ENCODE results near the gene MARVELD1.

Gene MARVELD1

GRCh38 chr10:97713339-97713825, at the start of gene MARVELD1:
Gene MARVELD1, plus strand, starts transcription at chr10:97713730. Its CDS starts 147 bp downstream, at chr10:97713877.
- Histone ChIP-seq H3K4me3 (ENCODE audit: low read length) (peak within 1 kb of the TSS; percentile 61), H3K36me3 (ENCODE audit: control insufficient read depth, low read depth, low read length) (peaks cover 13% of the 10 kb centered on the region), H3K27me3 (ENCODE audit: control insufficient read depth, insufficient read depth, low read length) (no peaks in the 10 kb centered on the region), H3K27ac (ENCODE audit: low read length) (no peak within 1 kb of the TSS), H3K9me3 (ENCODE audit: control insufficient read depth, low read depth, low read length) (no peaks in the 10 kb centered on the region), H3K9ac (ENCODE audit: low read length) (peak within 1 kb of the TSS; percentile 63), H3K4me1 (ENCODE audit: control insufficient read depth, low read depth, low read length) (peaks cover 17% of the 10 kb centered on the region)

- H3K9ac ChIP-seq (ENCODE audit: low read length): no peak overlapping the region
- no peaks in the 10 kb centered on the region for H3K4me1 ChIP-seq (ENCODE audit: control insufficient read depth, low read depth, low read length)
- no peaks in the 10 kb centered on the region for H3K27me3 ChIP-seq (ENCODE audit: control insufficient read depth, insufficient read depth, low read length)
- H3K27ac ChIP-seq (ENCODE audit: low read length): no peak overlapping the region
- H3K4me3 ChIP-seq (ENCODE audit: low read length): no peak overlapping the region
- H3K36me3 ChIP-seq (ENCODE audit: control insufficient read depth, low read depth, low read length): peaks cover 49% of the 10 kb centered on the region
- no peaks in the 10 kb centered on the region for H3K9me3 ChIP-seq (ENCODE audit: control insufficient read depth, low read depth, low read length)
Measured at GRCh38 chr10:97664282-97664850, 49.2 kb upstream of the MARVELD1 start.

- peaks cover 49% of the 10 kb centered on the region for H3K36me3 ChIP-seq (ENCODE audit: control insufficient read depth, low read depth, low read length)
- H3K4me3 ChIP-seq (ENCODE audit: low read length): no peak overlapping the region
- H3K27ac ChIP-seq (ENCODE audit: low read length): no peak overlapping the region
- no peaks in the 10 kb centered on the region for H3K4me1 ChIP-seq (ENCODE audit: control insufficient read depth, low read depth, low read length)
- H3K9ac ChIP-seq (ENCODE audit: low read length): no peak overlapping the region
- no peaks in the 10 kb centered on the region for H3K27me3 ChIP-seq (ENCODE audit: control insufficient read depth, insufficient read depth, low read length)
- H3K9me3 ChIP-seq (ENCODE audit: control insufficient read depth, low read depth, low read length): no peaks in the 10 kb centered on the region
Measured at GRCh38 chr10:97666992-97667391, 46.5 kb upstream of the MARVELD1 start.

- Histone ChIP-seq H3K27me3 (ENCODE audit: control insufficient read depth, insufficient read depth, low read length) (no peaks in the 10 kb centered on the region), H3K4me1 (ENCODE audit: control insufficient read depth, low read depth, low read length) (no peaks in the 10 kb centered on the region), H3K36me3 (ENCODE audit: control insufficient read depth, low read depth, low read length) (peaks cover 48% of the 10 kb centered on the region), H3K4me3 (ENCODE audit: low read length) (no peak overlapping the region), H3K9me3 (ENCODE audit: control insufficient read depth, low read depth, low read length) (no peaks in the 10 kb centered on the region), H3K27ac (ENCODE audit: low read length) (no peak overlapping the region), H3K9ac (ENCODE audit: low read length) (no peak overlapping the region)
Measured at GRCh38 chr10:97667463-97667862, 46.1 kb upstream of the MARVELD1 start.

- Histone ChIP-seq H3K9ac (ENCODE audit: low read length) (no peak overlapping the region), H3K27me3 (ENCODE audit: control insufficient read depth, insufficient read depth, low read length) (no peaks in the 10 kb centered on the region), H3K4me3 (ENCODE audit: low read length) (no peak overlapping the region), H3K4me1 (ENCODE audit: control insufficient read depth, low read depth, low read length) (no peaks in the 10 kb centered on the region), H3K36me3 (ENCODE audit: control insufficient read depth, low read depth, low read length) (peaks cover 45% of the 10 kb centered on the region), H3K27ac (ENCODE audit: low read length) (no peak overlapping the region), H3K9me3 (ENCODE audit: control insufficient read depth, low read depth, low read length) (no peaks in the 10 kb centered on the region)
Measured at GRCh38 chr10:97669571-97669970, 44.0 kb upstream of the MARVELD1 start.

- peaks cover 36% of the 10 kb centered on the region for H3K36me3 ChIP-seq (ENCODE audit: control insufficient read depth, low read depth, low read length)
Measured at GRCh38 chr10:97673736-97674525, 39.6 kb upstream of the MARVELD1 start.

GRCh38 chr10:97675222-97675621, 38.3 kb upstream of the MARVELD1 start:
- Histone ChIP-seq H3K9ac (ENCODE audit: low read length) (no peak overlapping the region), H3K27me3 (ENCODE audit: control insufficient read depth, insufficient read depth, low read length) (no peaks in the 10 kb centered on the region), H3K27ac (ENCODE audit: low read length) (no peak overlapping the region), H3K9me3 (ENCODE audit: control insufficient read depth, low read depth, low read length) (no peaks in the 10 kb centered on the region), H3K4me1 (ENCODE audit: control insufficient read depth, low read depth, low read length) (no peaks in the 10 kb centered on the region), H3K36me3 (ENCODE audit: control insufficient read depth, low read depth, low read length) (peaks cover 30% of the 10 kb centered on the region), H3K4me3 (ENCODE audit: low read length) (no peak overlapping the region)

More at GRCh38 chr10:97673736-97674525, 39.6 kb upstream of the MARVELD1 start:
- Histone ChIP-seq H3K9me3 (ENCODE audit: control insufficient read depth, low read depth, low read length) (no peaks in the 10 kb centered on the region), H3K27me3 (ENCODE audit: control insufficient read depth, insufficient read depth, low read length) (no peaks in the 10 kb centered on the region), H3K9ac (ENCODE audit: low read length) (no peak overlapping the region), H3K4me1 (ENCODE audit: control insufficient read depth, low read depth, low read length) (no peaks in the 10 kb centered on the region), H3K4me3 (ENCODE audit: low read length) (no peak overlapping the region), H3K27ac (ENCODE audit: low read length) (no peak overlapping the region)

- Histone ChIP-seq H3K27me3 (ENCODE audit: control insufficient read depth, insufficient read depth, low read length) (no peaks in the 10 kb centered on the region), H3K9ac (ENCODE audit: low read length) (no peak overlapping the region), H3K36me3 (ENCODE audit: control insufficient read depth, low read depth, low read length) (peaks cover 30% of the 10 kb centered on the region), H3K27ac (ENCODE audit: low read length) (no peak overlapping the region), H3K4me3 (ENCODE audit: low read length) (no peak overlapping the region), H3K9me3 (ENCODE audit: control insufficient read depth, low read depth, low read length) (no peaks in the 10 kb centered on the region), H3K4me1 (ENCODE audit: control insufficient read depth, low read depth, low read length) (no peaks in the 10 kb centered on the region)
Measured at GRCh38 chr10:97676770-97677581, 36.6 kb upstream of the MARVELD1 start.

GRCh38 chr10:97679594-97679993, 33.9 kb upstream of the MARVELD1 start:
- H3K4me1 ChIP-seq (ENCODE audit: control insufficient read depth, low read depth, low read length): no peaks in the 10 kb centered on the region
- peaks cover 16% of the 10 kb centered on the region for H3K36me3 ChIP-seq (ENCODE audit: control insufficient read depth, low read depth, low read length)
- no peaks in the 10 kb centered on the region for H3K9me3 ChIP-seq (ENCODE audit: control insufficient read depth, low read depth, low read length)
- H3K4me3 ChIP-seq (ENCODE audit: low read length): no peak overlapping the region
- no peak overlapping the region for H3K9ac ChIP-seq (ENCODE audit: low read length)
- H3K27me3 ChIP-seq (ENCODE audit: control insufficient read depth, insufficient read depth, low read length): no peaks in the 10 kb centered on the region
- H3K27ac ChIP-seq (ENCODE audit: low read length): no peak overlapping the region

- Histone ChIP-seq H3K9me3 (ENCODE audit: control insufficient read depth, low read depth, low read length) (no peaks in the 10 kb centered on the region), H3K4me3 (ENCODE audit: low read length) (no peak overlapping the region), H3K27me3 (ENCODE audit: control insufficient read depth, insufficient read depth, low read length) (no peaks in the 10 kb centered on the region), H3K4me1 (ENCODE audit: control insufficient read depth, low read depth, low read length) (no peaks in the 10 kb centered on the region), H3K27ac (ENCODE audit: low read length) (no peak overlapping the region), H3K36me3 (ENCODE audit: control insufficient read depth, low read depth, low read length) (no peaks in the 10 kb centered on the region), H3K9ac (ENCODE audit: low read length) (no peak overlapping the region)
Measured at GRCh38 chr10:97682042-97682441, 31.5 kb upstream of the MARVELD1 start.

- Histone ChIP-seq H3K9me3 (ENCODE audit: control insufficient read depth, low read depth, low read length) (no peaks in the 10 kb centered on the region), H3K4me1 (ENCODE audit: control insufficient read depth, low read depth, low read length) (peaks cover 9% of the 10 kb centered on the region), H3K4me3 (ENCODE audit: low read length) (no peak overlapping the region), H3K27ac (ENCODE audit: low read length) (no peak overlapping the region), H3K36me3 (ENCODE audit: control insufficient read depth, low read depth, low read length) (no peaks in the 10 kb centered on the region), H3K27me3 (ENCODE audit: control insufficient read depth, insufficient read depth, low read length) (peaks cover 11% of the 10 kb centered on the region), H3K9ac (ENCODE audit: low read length) (no peak overlapping the region)
Measured at GRCh38 chr10:97683556-97684367, 29.8 kb upstream of the MARVELD1 start.

Measured in iPS-18a (cell line).